GM19240 (cell line): ENCODE measurements around the gene ZNF136.

ENCODE experiments used
- DNase-seq: peaks from one replicate; pipeline ENCODE4 v3.0.0; 2011; ENCODE audit warnings: low spot score; ENCODE audit not compliant: insufficient read length

ZNF136 gene

DNA sequence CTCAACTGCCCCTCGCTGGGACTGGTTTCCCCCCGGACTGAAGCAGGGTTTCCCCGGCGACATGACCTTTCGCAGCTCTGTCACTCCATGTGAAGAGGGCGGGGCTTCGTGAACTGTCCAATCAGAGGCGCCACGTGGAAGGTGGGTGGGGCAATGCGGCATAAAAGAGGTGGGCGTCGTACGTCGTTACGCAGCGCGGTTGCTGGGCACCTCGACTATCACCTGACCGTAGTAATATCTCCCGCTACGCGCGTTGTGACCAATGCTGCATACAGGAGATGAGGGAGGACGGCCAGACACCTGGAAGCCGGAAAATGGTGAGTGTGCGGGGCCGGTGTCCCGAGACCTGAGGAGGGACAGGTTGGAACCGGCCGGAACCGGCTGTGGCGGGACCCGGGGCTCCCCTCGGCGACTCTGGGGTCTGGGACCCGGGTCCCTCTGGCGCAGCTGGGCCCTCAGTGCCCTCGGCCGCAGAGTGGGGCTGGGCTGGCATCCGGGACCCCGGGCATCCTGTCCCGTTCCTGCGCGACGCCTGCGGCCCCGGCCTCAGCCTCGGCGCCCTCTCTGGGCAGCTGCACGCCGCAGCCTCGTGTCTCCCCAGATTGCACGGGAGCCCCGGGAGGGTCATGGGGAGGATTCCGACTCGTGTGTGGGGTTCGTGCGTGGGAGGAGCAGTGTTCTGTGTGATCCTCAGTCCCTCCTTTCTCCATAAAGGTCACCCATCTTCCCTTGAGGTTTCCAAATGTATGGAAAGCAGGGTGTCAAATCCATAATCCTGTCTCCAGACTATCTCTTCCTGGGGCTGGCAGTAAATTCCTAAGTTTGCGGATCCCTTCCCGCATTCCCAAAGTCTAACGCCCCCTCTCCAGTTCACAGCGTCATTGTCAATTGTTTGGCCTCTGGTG is 32.2 kb downstream of the ZNF136 start:
- DNase-seq: no peak

- no peak for DNase-seq
Measured at GRCh38 chr19:12198136-12198535, 35.2 kb downstream of the ZNF136 start.

- no peak for DNase-seq
Measured at GRCh38 chr19:12199757-12200419, 37.0 kb downstream of the ZNF136 start.

GRCh38 chr19:12202250-12202649 is 39.4 kb downstream of the ZNF136 start:
- DNase-seq: no peak

- DNase-seq: no peak
Measured at GRCh38 chr19:12205296-12205695, 42.4 kb downstream of the ZNF136 start.

GRCh38 chr19:12208221-12208620 is 45.3 kb downstream of the ZNF136 start:
- no peak for DNase-seq

GRCh38 chr19:12217332-12217731 is 54.4 kb downstream of the ZNF136 start:
- DNase-seq: no peak

- DNase-seq: no peak
Measured at GRCh38 chr19:12222980-12223630, 60.2 kb downstream of the ZNF136 start.

- DNase-seq: no peak
Measured at GRCh38 chr19:12224676-12225075, 61.8 kb downstream of the ZNF136 start.

GRCh38 chr19:12229990-12230389 is 67.1 kb downstream of the ZNF136 start:
- no peak for DNase-seq

- DNase-seq: no peak
Measured at GRCh38 chr19:12230751-12231733, 68.1 kb downstream of the ZNF136 start.

DNA sequence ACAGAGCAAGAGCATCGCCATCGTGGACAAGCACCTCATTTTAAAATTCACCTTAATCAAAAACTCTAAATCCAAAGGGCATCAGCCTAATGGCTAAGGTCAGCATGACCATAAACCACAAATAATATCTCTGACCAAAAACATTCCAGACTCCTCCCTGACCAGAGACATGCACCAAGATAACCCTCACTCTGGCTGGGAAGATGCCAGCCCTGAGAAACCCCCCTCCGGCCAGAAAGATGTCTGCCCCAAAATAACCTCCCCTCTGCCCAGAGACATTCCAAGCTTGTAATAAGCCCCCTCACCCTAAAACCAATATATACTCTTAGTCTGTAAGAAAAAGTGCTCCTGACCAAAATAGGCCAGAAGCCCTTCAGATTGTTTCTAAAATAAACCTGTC is 70.1 kb downstream of the ZNF136 start:
- no peak for DNase-seq

DNA sequence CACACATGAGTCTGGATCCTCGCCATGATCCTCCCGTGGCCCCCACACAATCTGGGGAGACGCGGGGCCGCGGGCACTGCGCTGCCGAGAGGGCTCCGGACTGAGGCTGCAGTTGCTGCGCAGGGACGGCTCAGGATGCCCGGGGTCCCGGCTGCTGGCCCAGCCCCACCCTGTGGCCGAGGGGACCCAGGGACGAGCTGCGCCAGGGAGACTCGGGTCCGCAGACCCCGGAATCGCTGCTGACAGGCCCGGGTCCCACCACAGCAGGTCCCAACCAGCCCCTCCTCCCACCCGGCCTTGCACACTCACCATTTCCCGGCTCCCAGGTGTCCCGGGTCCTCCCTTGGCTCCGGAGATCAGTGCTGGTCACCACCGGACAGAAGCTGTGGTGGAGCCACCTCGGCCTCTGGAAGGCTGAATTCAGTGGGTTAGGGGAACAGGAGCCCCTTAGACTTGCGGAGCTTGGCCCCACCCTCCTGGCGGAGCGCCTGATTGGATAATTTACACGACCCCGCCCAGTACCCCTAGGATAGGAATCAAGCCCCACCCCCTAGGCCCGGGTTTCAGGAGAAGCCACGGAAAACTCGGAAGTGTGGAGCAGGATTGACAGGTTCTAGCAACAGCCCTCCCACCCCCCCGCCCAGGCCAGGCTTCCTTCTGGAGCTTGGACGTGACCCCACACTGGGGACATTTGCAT is 74.4 kb downstream of the ZNF136 start:
- DNase-seq: no peak
